Activated CD4-positive, alpha-beta T cell treated with anti-CD3 and anti-CD28 coated beads for 1 hour (primary cell): ENCODE measurements around the gene FYN.

Source experiments
- DNase-seq: peaks from one replicate; pipeline ENCODE4 v3.0.0-alpha.2; 2020

The FYN gene

DNA sequence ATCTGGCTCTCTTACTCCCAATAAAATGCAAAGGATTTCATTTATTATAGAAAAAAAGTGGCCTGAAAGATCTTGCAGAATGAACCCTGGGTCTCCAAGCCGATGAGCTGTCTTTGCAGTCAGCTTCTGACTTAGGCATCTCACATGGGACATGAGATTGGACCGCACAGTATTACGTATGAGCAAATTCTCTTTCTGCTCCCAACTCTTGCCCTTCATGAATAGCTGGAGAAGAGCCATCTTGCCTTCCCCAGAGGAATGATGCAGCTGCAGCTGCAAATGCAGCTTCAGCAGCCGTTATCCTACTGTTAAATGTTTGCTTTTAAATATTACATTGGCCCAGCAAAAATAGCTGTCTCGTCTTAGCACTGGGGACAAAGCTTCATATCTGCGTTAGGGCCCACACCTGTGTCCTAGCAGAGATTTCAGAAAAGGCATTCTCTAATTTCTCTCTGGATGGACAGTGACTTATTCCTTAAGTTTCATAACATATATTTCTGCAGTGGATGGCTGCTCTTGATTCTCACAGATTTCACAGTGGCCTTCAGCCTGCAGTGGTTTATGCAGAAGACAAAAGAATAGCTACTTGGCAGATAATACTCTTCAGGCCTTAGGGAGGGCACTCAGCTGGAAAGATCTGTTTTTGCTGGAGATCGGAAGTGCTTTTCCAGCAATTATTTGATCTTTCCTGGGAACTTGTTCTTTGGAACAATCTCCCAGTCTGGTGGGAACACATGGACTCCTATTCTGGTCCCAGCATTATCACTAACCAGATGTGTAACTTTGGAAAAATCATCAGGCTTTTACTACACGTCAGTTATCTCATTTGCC, 129.2 kb downstream of the FYN start:
- DNase-seq = no peak

- DNase-seq = no peak
These were observed 129.9 kb downstream of the FYN start for GRCh38 chr6:111743360-111743759.

- no peak for DNase-seq
These were observed 131.9 kb downstream of the FYN start for GRCh38 chr6:111741177-111741952.

GRCh38 chr6:111740506-111740905, 132.7 kb downstream of the FYN start:
- no peak for DNase-seq

GRCh38 chr6:111739257-111739696, 134.0 kb downstream of the FYN start:
- no peak for DNase-seq

DNA sequence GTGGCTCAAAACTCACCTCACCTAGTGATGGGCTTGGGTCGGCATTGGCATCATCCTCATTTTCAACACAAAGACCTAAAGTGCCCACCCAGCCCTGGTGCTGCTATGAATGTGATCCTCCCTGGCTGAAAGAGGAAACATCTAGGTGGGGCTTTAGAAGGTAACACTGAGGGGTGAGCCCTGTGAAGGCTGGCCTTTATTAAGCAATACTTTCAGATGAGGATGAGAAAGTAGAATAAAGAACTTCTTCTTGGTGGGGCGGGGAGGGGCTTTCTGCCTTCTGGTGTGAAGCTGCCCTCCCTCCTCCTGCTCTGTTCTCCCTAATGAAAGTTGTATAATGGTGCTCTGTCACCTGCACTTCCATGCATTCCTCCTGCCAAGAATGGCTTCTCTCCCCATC, 134.6 kb downstream of the FYN start:
- DNase-seq = no peak

GRCh38 chr6:111738156-111738555, 135.1 kb downstream of the FYN start:
- no peak for DNase-seq

GRCh38 chr6:111737065-111737521, 136.2 kb downstream of the FYN start:
- peak; percentile 37 for DNase-seq

DNA sequence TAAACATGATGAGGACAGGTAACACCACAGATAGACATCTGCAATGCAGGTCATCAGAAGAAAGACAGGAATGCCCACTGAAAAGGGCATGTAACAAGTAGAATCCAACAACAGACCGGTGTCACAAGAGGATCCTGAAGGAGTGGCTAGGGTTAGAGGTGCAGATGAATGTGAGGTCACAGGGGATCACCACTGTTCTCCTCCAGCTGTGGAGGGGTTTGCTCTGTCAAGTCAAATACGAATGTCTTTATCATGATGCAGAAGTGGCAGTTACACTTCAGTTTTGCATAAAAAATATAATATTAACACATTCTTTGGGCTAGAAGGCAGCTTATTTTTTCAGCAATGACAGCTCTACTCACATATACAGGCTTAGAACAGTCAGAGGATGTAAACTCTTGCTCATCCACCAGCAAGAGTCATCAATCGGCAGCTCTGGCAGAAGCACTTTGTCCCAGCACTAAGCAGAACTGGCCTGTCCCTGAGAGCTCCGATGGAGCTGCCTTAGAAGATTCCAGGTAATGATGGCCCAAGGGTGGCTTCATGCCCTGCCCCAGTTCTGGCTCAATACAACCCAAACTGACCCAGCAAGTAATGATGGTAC, 137.1 kb downstream of the FYN start:
- no peak for DNase-seq

DNA sequence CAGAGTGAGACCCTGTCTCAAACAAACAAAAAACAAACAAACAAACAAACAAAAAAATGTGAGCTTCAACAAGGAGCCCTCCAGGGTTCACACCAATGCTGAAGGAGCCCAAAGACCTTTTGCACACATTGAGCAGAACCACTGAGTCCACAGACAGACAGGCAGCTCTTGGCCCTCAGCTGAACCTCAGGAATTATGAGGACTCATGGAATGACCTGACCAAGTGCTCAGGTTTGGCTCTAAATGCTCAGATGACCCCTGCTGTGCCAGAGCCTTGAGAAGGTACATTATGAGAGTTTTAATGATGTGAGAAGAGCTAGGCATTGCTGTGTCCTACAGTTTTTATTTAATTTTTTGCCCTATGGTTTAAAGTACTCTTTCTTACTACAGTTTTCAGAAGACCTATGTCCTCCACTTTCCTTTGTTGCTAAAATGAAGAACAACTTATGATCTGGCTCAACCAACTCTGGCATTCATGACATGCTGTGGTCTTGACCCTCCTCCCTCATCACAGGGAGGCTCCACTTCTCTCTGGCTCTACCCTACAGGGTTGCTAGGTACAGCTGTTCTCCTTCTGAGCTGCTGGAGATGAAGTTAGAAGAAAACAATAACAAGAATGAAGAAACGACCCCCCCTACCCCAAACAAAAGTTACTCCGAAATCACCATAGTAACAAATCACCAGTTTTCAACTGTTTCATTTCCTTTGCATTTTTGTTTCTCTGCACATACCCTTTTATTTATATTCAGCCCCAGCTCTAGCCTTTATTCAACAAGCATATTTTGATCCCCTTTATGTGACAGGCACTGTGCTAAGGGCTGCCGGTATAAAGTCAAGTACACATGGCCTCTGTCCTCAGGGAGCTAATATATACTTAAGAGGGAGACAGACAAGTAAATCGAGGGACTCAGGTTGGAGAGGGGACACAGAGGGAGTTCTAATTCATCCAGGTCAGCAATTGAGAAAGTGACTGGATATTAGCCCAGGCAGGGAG, 138.9 kb downstream of the FYN start:
- DNase-seq = no peak

GRCh38 chr6:111732390-111732789, 140.9 kb downstream of the FYN start:
- DNase-seq = no peak

- DNase-seq = no peak
These were observed 141.6 kb downstream of the FYN start for GRCh38 chr6:111731456-111732195.

GRCh38 chr6:111730864-111731263, 142.4 kb downstream of the FYN start:
- no peak for DNase-seq

- no peak for DNase-seq
These were observed 145.4 kb downstream of the FYN start for GRCh38 chr6:111727802-111728201.

DNA sequence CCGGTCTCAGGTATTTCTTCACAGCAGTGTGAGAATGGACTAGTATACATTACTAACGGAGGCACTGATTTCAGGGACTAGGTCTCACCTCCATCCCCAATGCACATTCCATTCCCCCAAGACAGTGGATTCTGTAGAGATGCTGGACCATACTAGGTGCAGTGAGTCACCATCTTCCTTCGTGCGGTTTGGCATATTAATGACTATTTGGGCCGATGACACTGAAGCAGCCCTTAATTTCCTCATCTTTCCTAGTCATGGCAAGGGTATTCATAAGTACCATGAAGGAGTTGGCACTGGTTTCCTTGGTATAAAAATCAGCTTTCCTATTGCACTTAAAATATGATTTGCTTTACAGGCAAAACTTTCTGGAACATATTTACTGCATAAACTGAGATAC, 146.2 kb downstream of the FYN start:
- DNase-seq = no peak

DNA sequence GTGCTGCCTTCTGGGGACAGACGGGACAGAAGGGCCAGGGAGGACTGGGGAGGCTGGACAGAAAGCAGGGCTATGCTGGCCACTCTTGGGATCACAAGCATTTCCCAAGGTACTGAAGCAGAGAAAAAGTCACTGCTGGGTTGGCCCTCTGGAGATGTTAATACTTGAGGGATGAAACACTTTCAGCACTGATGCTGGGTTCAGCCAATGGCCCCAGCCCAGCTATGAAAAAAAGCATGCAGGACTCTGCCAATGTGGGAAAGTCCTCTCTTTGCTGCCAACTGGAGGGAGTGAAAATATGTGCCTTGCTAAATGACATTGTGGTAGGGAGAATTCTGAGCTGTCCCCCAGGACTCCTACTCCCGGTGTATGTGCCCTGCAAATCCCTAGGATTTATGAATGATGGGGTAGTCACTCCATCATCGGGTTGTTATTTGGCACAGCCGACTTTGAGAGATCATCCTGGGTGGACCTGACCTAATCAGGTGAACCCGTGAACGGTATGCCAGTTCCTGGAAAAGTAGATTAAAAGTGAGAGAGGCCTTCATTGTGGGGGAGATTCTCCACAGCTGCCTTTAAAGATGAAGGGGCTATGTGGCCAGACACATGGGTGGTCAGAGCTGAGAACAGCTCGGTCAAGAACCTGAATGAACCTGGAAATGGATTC, 147.7 kb downstream of the FYN start:
- DNase-seq = no peak

GRCh38 chr6:111724505-111724904, 148.7 kb downstream of the FYN start:
- no peak for DNase-seq

GRCh38 chr6:111724039-111724438, 149.2 kb downstream of the FYN start:
- DNase-seq = no peak

DNA sequence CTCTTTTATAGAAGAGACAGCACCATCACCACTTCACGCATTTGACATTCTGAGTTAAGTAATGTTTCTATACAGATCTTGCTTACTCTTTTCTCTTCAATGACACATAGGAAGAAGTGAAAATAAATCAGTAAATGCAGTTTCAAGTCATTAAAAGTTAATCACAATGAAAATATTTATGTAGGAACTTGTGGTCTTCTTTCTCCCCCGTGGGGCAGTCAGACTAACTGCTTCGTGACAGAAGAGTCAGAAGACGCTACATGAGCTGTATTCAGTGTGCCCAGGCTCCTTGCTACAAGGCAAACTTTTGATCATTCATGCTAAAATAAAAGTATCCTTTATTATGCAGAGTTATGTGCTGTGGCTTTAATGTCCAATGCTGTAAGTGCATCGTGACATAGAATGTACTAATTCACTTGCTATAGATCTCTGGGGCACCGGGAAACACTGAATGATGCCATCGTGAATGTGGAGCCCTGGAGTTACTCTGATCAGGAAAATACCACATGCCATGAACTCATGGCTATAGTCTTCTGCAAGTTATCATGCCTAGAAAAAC, 149.8 kb downstream of the FYN start:
- no peak for DNase-seq

DNA sequence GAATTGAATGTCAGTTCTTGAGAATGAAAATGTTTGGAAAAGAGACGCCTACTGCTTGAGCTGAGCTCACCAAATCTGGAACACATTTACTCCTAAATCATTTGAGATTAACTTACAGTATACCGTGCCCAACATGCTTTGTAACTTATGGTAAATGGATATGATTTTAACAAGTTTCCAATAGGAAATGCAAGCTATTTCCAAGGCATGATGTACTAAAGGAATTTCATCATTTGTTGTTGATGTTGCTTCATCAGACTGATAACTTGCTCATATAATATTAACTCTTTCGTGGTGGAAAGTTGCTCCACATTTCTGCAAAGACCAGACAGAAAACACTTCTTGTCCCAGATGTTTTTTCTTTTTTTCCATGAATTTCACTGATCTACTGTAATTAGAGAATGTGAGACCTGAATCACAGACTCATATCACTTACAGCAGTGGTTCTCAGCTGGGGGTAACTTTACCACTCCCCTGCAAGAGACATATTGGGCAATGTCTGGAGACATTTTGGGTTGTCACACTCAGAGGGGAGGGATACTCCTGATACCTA, 151.0 kb downstream of the FYN start:
- DNase-seq = no peak
